ENCODE data around the gene NCAPG2.

The NCAPG2 gene

GRCh38 chr7:158704524-158705233 lies at the start of gene NCAPG2:
Gene NCAPG2 (minus strand): TSS chr7:158704804. CDS start chr7:158701899, 2,905 bp downstream.
- DNase-seq (ENCODE audit: low spot score) = peak; percentile 98

- no peak for DNase-seq (ENCODE audit: low spot score)
These were observed 49.3 kb upstream of the NCAPG2 start for GRCh38 chr7:158753900-158754299.

GRCh38 chr7:158751751-158752150 lies 47.1 kb upstream of the NCAPG2 start:
- DNase-seq (ENCODE audit: low spot score) = no peak

DNA sequence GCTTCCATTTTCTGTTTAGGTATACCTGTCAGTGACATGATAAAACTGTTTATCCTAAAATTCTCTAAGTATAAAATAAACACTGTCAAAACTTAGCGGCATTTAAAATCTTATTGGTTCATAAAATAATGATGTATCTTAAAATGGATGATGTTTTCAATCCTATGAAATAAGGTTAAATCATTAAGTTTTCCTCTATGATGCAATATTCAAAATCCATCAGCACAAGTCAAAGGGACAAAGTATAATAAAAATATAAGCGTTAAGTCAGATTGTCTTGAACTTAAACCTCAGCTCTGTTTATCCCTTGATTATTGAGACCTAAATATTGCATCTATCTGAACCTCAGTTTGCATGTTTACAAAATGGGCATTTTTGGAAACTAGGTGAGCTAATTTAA lies 46.6 kb upstream of the NCAPG2 start:
- no peak for DNase-seq (ENCODE audit: low spot score)

GRCh38 chr7:158750702-158751101 lies 46.1 kb upstream of the NCAPG2 start:
- no peak for DNase-seq (ENCODE audit: low spot score)

- DNase-seq (ENCODE audit: low spot score) = no peak
These were observed 44.8 kb upstream of the NCAPG2 start for GRCh38 chr7:158749396-158749795.

GRCh38 chr7:158748335-158748734 lies 43.7 kb upstream of the NCAPG2 start:
- DNase-seq (ENCODE audit: low spot score) = no peak

- DNase-seq (ENCODE audit: low spot score) = no peak
These were observed 42.8 kb upstream of the NCAPG2 start for GRCh38 chr7:158747408-158747807.

GRCh38 chr7:158746957-158747356 lies 42.4 kb upstream of the NCAPG2 start:
- no peak for DNase-seq (ENCODE audit: low spot score)

DNA sequence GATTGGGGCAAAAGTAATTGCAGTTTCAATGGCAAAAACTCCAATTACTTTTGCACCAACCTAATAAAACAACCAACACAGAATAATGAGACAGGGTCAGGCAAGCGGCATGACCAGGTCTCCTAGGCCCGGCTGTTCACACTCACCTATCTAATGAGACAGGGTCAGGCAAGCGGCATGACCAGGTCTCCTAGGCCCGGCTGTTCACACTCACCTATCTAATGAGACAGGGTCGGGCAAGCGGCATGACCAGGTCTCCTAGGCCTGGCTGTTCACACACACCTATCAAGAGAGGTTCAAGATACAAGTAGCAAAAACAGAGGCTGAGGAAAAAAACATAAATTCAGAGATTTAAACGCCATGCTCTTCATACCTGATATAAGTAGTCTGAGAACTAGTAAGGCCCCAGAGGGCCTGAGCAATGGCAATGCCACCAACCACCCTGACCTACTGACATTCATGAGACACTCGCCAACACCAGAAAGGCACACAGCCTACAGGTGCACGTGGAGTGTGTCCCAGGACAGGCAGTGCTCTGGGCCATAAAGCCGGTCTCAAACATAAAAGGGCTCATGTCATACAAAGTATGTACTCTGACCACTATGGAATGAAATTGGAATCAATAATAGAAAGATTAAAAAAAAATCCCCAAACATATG lies 40.6 kb upstream of the NCAPG2 start:
- no peak for DNase-seq (ENCODE audit: low spot score)

DNA sequence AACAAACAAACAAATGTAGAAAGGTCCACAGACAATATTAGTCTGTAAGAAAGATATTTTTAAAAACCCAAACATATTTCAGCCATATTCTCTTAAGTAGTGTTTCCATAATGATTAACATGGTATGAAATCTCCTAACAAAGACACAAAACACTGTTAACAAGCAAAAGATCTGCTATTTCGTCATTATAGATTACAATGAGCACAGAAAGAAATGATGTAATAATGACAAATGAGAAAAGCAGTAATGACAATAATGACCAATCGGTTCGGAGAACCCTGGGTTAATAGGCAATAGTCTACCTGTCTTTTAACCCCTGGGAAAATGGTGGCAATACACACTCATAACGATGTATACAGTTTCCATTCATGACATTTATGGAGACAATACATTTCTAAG lies 39.5 kb upstream of the NCAPG2 start:
- DNase-seq (ENCODE audit: low spot score) = no peak

GRCh38 chr7:158743219-158743618 lies 38.6 kb upstream of the NCAPG2 start:
- peak; percentile 40 for DNase-seq (ENCODE audit: low spot score)

DNA sequence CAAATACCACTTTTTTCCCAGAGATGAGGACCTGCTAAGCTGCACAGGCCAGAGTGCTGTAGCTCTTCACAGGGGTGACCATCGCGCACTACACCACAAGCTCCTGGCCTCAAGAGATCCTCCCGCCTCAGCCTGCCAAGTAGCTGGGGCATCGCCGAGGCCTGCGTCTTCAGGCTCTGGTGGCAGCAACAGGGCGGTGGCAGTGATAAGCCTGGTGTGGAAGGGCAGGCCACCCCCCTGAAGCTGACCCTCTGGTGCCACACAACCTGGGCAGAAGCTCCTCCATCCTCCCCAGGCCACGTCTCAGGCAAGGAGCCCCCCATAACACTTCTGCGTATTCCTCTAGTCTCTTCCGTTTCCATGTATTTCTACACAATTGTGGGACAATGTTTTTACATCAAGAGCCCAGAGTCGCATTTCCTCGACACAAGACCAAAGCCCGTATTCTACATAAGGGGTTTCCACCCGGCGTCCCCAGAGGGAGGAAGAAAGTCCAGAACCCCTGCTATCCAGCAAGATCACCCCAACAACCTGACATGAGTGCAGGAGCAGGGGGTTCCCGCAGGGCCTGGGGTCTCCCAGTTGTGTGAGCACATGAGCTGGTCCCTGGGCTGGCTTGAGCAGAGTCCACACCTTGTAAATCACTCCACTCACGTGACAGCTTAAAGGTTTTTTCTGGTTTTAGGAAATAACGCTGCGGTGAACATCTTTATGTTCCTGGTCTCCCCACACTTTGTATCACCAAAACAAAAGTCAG lies 37.6 kb upstream of the NCAPG2 start:
- DNase-seq (ENCODE audit: low spot score) = no peak

DNA sequence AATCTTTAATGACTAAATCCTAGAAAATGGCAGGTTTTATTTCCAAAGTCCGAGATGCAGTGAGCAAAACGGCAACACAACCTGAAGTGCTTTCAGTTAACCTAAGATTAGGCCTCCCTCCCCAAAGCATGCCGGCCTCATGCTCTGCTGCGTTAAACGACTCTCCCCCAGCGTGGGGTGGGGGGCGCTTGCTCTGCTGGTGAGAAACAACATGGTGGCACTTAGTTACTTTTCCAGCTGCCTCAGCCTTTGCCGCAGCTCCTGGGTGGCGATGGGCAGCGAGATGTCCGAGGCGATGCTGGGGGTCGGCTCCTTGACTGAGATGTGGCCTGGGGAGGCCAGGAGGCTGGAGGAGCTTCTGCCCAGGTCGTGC lies 36.7 kb upstream of the NCAPG2 start:
- DNase-seq (ENCODE audit: low spot score) = no peak

DNA sequence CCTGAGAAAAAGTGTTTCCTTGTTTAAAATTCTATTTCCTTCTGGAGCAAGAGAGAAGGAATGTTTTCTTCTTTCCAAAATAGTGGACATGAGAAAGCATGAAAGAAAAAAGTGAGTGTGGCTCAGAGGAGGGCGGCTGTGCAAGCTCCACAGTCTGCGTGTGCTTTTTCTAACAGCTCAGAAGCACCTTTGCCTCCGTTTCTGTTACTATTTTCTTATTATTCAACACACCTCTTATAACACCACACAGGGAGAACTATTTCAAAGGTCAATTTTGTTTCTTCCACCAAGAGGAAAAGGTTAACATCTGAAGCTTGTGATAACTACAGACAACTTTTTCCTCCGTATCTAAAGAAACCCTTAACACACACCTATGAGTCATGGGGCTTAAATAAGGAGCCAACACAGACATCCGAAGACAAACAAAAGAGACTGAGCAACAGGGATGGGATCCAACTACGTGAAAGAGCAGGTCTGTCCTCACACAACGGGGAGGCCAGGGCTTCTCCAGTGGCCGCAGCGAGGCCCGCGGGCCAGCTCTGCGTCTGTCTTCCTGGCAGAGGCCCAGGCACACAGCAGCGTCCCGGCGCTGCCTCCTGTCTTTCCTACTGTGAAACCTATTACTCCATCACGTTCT lies 36.2 kb upstream of the NCAPG2 start:
- no peak for DNase-seq (ENCODE audit: low spot score)

GRCh38 chr7:158740013-158740656 lies 35.5 kb upstream of the NCAPG2 start:
- no peak for DNase-seq (ENCODE audit: low spot score)

- DNase-seq (ENCODE audit: low spot score) = no peak
These were observed 34.2 kb upstream of the NCAPG2 start for GRCh38 chr7:158738841-158739240.

- no peak for DNase-seq (ENCODE audit: low spot score)
These were observed 32.6 kb upstream of the NCAPG2 start for GRCh38 chr7:158737064-158737695.

- DNase-seq (ENCODE audit: low spot score) = no peak
These were observed 31.3 kb upstream of the NCAPG2 start for GRCh38 chr7:158735935-158736334.

GRCh38 chr7:158734861-158735260 lies 30.3 kb upstream of the NCAPG2 start:
- no peak for DNase-seq (ENCODE audit: low spot score)

DNA sequence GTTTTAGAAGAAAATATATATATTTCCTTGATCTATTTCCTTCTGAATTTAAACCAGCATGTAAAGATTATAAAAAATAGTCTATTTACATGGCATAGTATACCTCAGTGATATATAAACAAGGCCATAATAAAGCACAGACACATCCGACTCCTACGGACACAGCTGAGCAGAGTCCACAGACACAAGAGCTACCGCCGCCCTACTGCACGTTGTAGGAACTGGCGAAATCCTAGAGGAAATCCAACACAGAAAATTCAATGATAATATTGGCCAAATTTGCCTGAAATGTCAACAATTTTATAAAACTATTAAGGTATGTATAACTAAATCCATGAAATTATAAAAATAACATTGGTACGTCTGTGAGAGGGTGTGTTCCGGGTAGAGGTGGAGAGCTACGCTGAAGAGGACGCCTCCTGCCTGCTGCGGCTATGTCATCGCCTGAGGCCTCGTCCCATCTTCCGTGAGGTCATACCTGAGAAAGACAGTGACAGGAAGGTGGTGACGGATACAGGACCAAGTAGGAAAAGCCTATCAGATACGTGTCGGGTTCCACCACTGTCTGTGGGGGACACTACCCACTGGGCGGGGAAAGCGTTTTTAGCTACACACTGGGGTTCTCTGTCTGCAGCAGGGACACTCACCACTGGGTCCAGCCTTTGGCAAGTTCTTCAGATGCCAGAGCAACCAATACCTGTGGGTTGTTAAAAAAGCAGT lies 29.3 kb upstream of the NCAPG2 start:
- no peak for DNase-seq (ENCODE audit: low spot score)
